ENCODE results near the gene FCHSD1. TPM values are rescaled to one million over a fixed set of nuclear protein-coding genes. Genes with fewer than 3 reads are reported as not detected.

The FCHSD1 gene
- polyA plus RNA-seq, 1 donor: 21.4 TPM

GRCh38 chr5:141691286-141691866, 40.2 kb upstream of the FCHSD1 start:
- no peak overlapping the region for H3K27ac ChIP-seq (ENCODE audit: low read length)
- no CpG with 5 or more reads among the region's 9 CpGs for WGBS (ENCODE audit: insufficient coverage, low lambda C conversion rate)
- no peaks in the 10 kb centered on the region for H3K36me3 ChIP-seq (ENCODE audit: control insufficient read depth, insufficient read depth, low read length)
- no peak overlapping the region for H3K4me3 ChIP-seq (ENCODE audit: low read length)
- DNase-seq: no peak
- H3K4me1 ChIP-seq (ENCODE audit: control insufficient read depth, insufficient read depth, low read length): no peaks in the 10 kb centered on the region
- H3K27me3 ChIP-seq (ENCODE audit: control insufficient read depth, insufficient read depth, low read length): peaks cover 12% of the 10 kb centered on the region
- H3K9me3 ChIP-seq (ENCODE audit: control insufficient read depth, low read depth, low read length): no peaks in the 10 kb centered on the region

GRCh38 chr5:141686648-141687416, 35.6 kb upstream of the FCHSD1 start:
- Histone ChIP-seq H3K27me3 (ENCODE audit: control insufficient read depth, insufficient read depth, low read length) (peaks cover 11% of the 10 kb centered on the region), H3K4me1 (ENCODE audit: control insufficient read depth, insufficient read depth, low read length) (peaks cover 6% of the 10 kb centered on the region), H3K9me3 (ENCODE audit: control insufficient read depth, low read depth, low read length) (no peaks in the 10 kb centered on the region), H3K27ac (ENCODE audit: low read length) (no peak overlapping the region), H3K36me3 (ENCODE audit: control insufficient read depth, insufficient read depth, low read length) (no peaks in the 10 kb centered on the region), H3K4me3 (ENCODE audit: low read length) (no peak overlapping the region)
- no peak for DNase-seq
- 83% methylated on average over 2 of the region's 3 CpGs for WGBS (ENCODE audit: insufficient coverage, low lambda C conversion rate)

GRCh38 chr5:141685591-141685990, 34.4 kb upstream of the FCHSD1 start:
- peaks cover 8% of the 10 kb centered on the region for H3K27me3 ChIP-seq (ENCODE audit: control insufficient read depth, insufficient read depth, low read length)
- peaks cover 16% of the 10 kb centered on the region for H3K4me1 ChIP-seq (ENCODE audit: control insufficient read depth, insufficient read depth, low read length)
- H3K4me3 ChIP-seq (ENCODE audit: low read length): no peak overlapping the region
- no peak for DNase-seq
- no peaks in the 10 kb centered on the region for H3K9me3 ChIP-seq (ENCODE audit: control insufficient read depth, low read depth, low read length)
- 67% methylated on average over 1 of the region's 1 CpG for WGBS (ENCODE audit: insufficient coverage, low lambda C conversion rate)
- H3K36me3 ChIP-seq (ENCODE audit: control insufficient read depth, insufficient read depth, low read length): no peaks in the 10 kb centered on the region
- H3K27ac ChIP-seq (ENCODE audit: low read length): no peak overlapping the region

GRCh38 chr5:141683596-141684141, 32.5 kb upstream of the FCHSD1 start:
- no peaks in the 10 kb centered on the region for H3K9me3 ChIP-seq (ENCODE audit: control insufficient read depth, low read depth, low read length)
- no peaks in the 10 kb centered on the region for H3K27me3 ChIP-seq (ENCODE audit: control insufficient read depth, insufficient read depth, low read length)
- H3K27ac ChIP-seq (ENCODE audit: low read length): no peak overlapping the region
- peaks cover 3% of the 10 kb centered on the region for H3K36me3 ChIP-seq (ENCODE audit: control insufficient read depth, insufficient read depth, low read length)
- H3K4me3 ChIP-seq (ENCODE audit: low read length): no peak overlapping the region
- peaks cover 21% of the 10 kb centered on the region for H3K4me1 ChIP-seq (ENCODE audit: control insufficient read depth, insufficient read depth, low read length)
- DNase-seq: no peak

GRCh38 chr5:141681695-141682641, 30.8 kb upstream of the FCHSD1 start, which contains the start of gene ARAP3:
Gene ARAP3, minus strand, starts transcription at chr5:141682230. Its CDS starts 1,744 bp downstream, at chr5:141680486.
- Histone ChIP-seq H3K36me3 (ENCODE audit: control insufficient read depth, insufficient read depth, low read length) (peaks cover 3% of the 10 kb centered on the region), H3K4me3 (ENCODE audit: low read length) (peak within 1 kb of the TSS; percentile 36), H3K27me3 (ENCODE audit: control insufficient read depth, insufficient read depth, low read length) (no peaks in the 10 kb centered on the region), H3K4me1 (ENCODE audit: control insufficient read depth, insufficient read depth, low read length) (peaks cover 21% of the 10 kb centered on the region), H3K27ac (ENCODE audit: low read length) (peak within 1 kb of the TSS; percentile 76), H3K9me3 (ENCODE audit: control insufficient read depth, low read depth, low read length) (no peaks in the 10 kb centered on the region)
- WGBS (ENCODE audit: insufficient coverage, low lambda C conversion rate): no CpG with 5 or more reads among the region's 77 CpGs
- peak; percentile 77 to 91 for DNase-seq

GRCh38 chr5:141681295-141681694, 30.1 kb upstream of the FCHSD1 start:
- WGBS (ENCODE audit: insufficient coverage, low lambda C conversion rate): 80% methylated on average over 1 of the region's 2 CpGs

GRCh38 chr5:141680751-141681201, 29.6 kb upstream of the FCHSD1 start:
- no peaks in the 10 kb centered on the region for H3K9me3 ChIP-seq (ENCODE audit: control insufficient read depth, low read depth, low read length)
- peak in 1 of 2 donors; percentile 30 for DNase-seq
- peaks cover 3% of the 10 kb centered on the region for H3K36me3 ChIP-seq (ENCODE audit: control insufficient read depth, insufficient read depth, low read length)
- peaks cover 21% of the 10 kb centered on the region for H3K4me1 ChIP-seq (ENCODE audit: control insufficient read depth, insufficient read depth, low read length)
- H3K27ac ChIP-seq (ENCODE audit: low read length): peak overlapping the region; percentile 76
- WGBS (ENCODE audit: insufficient coverage, low lambda C conversion rate): 60% methylated on average over 1 of the region's 6 CpGs
- H3K27me3 ChIP-seq (ENCODE audit: control insufficient read depth, insufficient read depth, low read length): no peaks in the 10 kb centered on the region
- H3K4me3 ChIP-seq (ENCODE audit: low read length): no peak overlapping the region

More at GRCh38 chr5:141681295-141681694, 30.1 kb upstream of the FCHSD1 start:
- peak overlapping the region; percentile 76 for H3K27ac ChIP-seq (ENCODE audit: low read length)
- peak overlapping the region; percentile 36 for H3K4me3 ChIP-seq (ENCODE audit: low read length)
- no peak for DNase-seq
- no peaks in the 10 kb centered on the region for H3K9me3 ChIP-seq (ENCODE audit: control insufficient read depth, low read depth, low read length)
- H3K27me3 ChIP-seq (ENCODE audit: control insufficient read depth, insufficient read depth, low read length): no peaks in the 10 kb centered on the region
- H3K4me1 ChIP-seq (ENCODE audit: control insufficient read depth, insufficient read depth, low read length): peaks cover 21% of the 10 kb centered on the region
- H3K36me3 ChIP-seq (ENCODE audit: control insufficient read depth, insufficient read depth, low read length): peaks cover 3% of the 10 kb centered on the region

- no peak for DNase-seq
- Histone ChIP-seq H3K4me3 (ENCODE audit: low read length) (no peak overlapping the region), H3K9me3 (ENCODE audit: control insufficient read depth, low read depth, low read length) (no peaks in the 10 kb centered on the region), H3K27me3 (ENCODE audit: control insufficient read depth, insufficient read depth, low read length) (no peaks in the 10 kb centered on the region), H3K4me1 (ENCODE audit: control insufficient read depth, insufficient read depth, low read length) (peaks cover 21% of the 10 kb centered on the region), H3K27ac (ENCODE audit: low read length) (no peak overlapping the region), H3K36me3 (ENCODE audit: control insufficient read depth, insufficient read depth, low read length) (peaks cover 3% of the 10 kb centered on the region)
- no CpG with 5 or more reads among the region's 16 CpGs for WGBS (ENCODE audit: insufficient coverage, low lambda C conversion rate)
Measured at GRCh38 chr5:141680178-141680577, 29.0 kb upstream of the FCHSD1 start.

GRCh38 chr5:141677415-141677814, 26.2 kb upstream of the FCHSD1 start:
- Histone ChIP-seq H3K4me1 (ENCODE audit: control insufficient read depth, insufficient read depth, low read length) (peaks cover 17% of the 10 kb centered on the region), H3K27ac (ENCODE audit: low read length) (no peak overlapping the region), H3K4me3 (ENCODE audit: low read length) (no peak overlapping the region), H3K27me3 (ENCODE audit: control insufficient read depth, insufficient read depth, low read length) (no peaks in the 10 kb centered on the region), H3K36me3 (ENCODE audit: control insufficient read depth, insufficient read depth, low read length) (peaks cover 4% of the 10 kb centered on the region), H3K9me3 (ENCODE audit: control insufficient read depth, low read depth, low read length) (no peaks in the 10 kb centered on the region)
- no peak for DNase-seq

- no peak for DNase-seq
- Histone ChIP-seq H3K9me3 (ENCODE audit: control insufficient read depth, low read depth, low read length) (no peaks in the 10 kb centered on the region), H3K36me3 (ENCODE audit: control insufficient read depth, insufficient read depth, low read length) (peaks cover 20% of the 10 kb centered on the region), H3K4me3 (ENCODE audit: low read length) (no peak overlapping the region), H3K27me3 (ENCODE audit: control insufficient read depth, insufficient read depth, low read length) (no peaks in the 10 kb centered on the region), H3K4me1 (ENCODE audit: control insufficient read depth, insufficient read depth, low read length) (peaks cover 5% of the 10 kb centered on the region), H3K27ac (ENCODE audit: low read length) (no peak overlapping the region)
- WGBS (ENCODE audit: insufficient coverage, low lambda C conversion rate): 44% methylated on average over 1 of the region's 4 CpGs
Measured at GRCh38 chr5:141675672-141676071, 24.5 kb upstream of the FCHSD1 start.

Data from large intestine (tissue), 3 donors.